Muscle of back (tissue), 11 donors: ENCODE measurements around the gene NDUFC2. TPM values are rescaled to one million over a fixed set of nuclear protein-coding genes. Genes with fewer than 3 reads are reported as not detected.
A peak's percentile ranks its signal among the peaks of the same experiment; 100 is the strongest.
"Not testable (repeated sequence)": the region's sequence is repeated elsewhere in the genome, so short reads cannot be mapped to it uniquely, and the experiment has no call there.

Source experiments
- DNase-seq, 3 donors: peaks; one replicate each; pipeline versions ENCODE4 v3.0.0 to v3.0.0-alpha.2; 2013
- polyA plus RNA-seq, 10 donors: library from polyadenylated mRNA; unstranded; fragments of 120-200 nt; gene quantifications; one replicate each; pipeline ENCODE4 v1.2.1, GENCODE V29; 2013; ENCODE audit not compliant: insufficient read length in 10 of 10

NDUFC2 gene
- polyA plus RNA-seq, 10 donors: 118 to 189 (median 155) TPM

- no peak for DNase-seq
These were observed 47.6 kb downstream of the NDUFC2 start for GRCh38 chr11:78032090-78032489.

- DNase-seq: no peak
These were observed 48.0 kb downstream of the NDUFC2 start for GRCh38 chr11:78031629-78032028.

DNA sequence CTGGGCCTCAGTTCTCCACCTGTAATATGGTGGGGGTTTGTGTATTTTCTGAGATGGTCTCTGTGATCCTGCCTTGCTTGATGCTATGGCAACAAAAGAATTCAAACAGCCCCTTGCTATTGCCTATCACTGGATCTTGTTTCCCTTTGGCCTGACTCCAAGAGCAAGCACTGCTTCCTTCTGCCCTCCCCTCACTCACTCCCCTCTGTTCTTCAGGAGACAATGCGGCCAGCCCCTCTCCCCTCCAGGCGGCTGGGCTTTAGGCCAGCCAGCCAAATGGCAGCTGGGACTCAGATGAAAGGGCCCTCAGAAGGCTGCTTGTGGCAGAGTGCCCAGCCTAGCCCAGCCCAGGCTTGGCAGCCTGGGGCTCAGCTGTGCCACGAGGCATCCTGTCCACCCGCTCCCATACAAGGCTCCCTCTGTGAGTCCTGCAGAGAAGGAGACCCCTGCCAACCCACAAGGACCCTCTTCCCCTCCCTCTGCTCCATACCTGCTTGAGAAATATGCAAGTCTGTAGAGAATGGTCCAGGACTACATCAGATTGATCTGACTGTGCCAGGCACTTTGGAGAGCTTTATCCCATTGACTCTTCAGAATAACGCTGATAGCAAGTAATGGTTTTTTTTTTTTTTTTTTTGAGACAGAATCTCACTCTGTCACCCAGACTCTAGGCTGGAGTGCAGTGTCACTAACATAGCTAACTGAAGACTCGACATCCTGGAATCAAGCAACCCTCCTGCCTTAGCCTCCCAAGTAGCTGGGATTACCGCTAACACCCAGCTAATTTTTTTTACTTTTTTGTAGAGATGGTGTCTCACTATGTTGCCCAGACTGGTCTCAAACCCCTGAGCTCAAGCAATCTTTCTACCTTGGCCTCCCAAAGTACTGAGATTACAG lies 49.0 kb downstream of the NDUFC2 start:
- peak; percentile 74 to 90 (median 85) for DNase-seq

- DNase-seq: not testable (repeated sequence)
These were observed 51.2 kb downstream of the NDUFC2 start for GRCh38 chr11:78028423-78028822.

- DNase-seq: no peak
These were observed 51.9 kb downstream of the NDUFC2 start for GRCh38 chr11:78027759-78028158.

DNA sequence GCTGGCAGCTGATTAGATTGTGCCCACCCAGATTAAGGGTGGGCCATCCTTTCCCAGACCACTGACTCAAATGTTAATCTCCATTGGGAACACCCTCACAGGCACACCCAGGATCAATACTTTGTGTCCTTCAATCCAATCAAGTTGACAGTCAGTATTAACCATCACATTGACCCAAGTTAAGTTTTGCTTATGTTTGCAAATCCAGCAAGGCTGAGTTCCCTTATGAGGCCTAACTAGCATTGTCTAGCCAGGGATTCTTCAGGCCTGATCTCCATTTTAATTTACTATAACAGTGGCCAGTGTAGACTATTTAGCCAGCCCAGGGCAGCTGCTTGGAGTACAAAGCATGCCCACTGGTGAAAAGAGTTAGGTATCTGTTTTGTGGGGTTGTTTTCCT lies 54.3 kb downstream of the NDUFC2 start:
- no peak for DNase-seq

DNA sequence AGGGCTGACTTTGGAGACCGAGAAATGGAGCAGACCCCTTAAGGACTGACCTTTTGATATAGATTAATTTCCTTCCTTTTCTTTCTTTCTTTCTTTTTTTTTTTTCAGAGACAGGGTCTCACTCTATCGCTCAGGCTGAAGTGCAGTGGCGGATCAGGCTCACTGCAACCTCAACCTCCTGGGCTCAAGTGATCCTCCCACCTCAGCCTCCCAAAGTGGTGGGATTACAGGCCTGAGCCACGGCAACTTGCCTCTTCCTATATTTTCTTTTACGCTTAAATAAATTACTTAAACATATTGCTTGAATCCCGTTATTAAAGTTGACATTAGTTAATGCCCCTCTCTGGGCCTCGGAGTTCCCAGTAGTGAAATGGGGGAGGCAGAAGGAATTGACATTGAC lies 56.2 kb downstream of the NDUFC2 start:
- no peak for DNase-seq

DNA sequence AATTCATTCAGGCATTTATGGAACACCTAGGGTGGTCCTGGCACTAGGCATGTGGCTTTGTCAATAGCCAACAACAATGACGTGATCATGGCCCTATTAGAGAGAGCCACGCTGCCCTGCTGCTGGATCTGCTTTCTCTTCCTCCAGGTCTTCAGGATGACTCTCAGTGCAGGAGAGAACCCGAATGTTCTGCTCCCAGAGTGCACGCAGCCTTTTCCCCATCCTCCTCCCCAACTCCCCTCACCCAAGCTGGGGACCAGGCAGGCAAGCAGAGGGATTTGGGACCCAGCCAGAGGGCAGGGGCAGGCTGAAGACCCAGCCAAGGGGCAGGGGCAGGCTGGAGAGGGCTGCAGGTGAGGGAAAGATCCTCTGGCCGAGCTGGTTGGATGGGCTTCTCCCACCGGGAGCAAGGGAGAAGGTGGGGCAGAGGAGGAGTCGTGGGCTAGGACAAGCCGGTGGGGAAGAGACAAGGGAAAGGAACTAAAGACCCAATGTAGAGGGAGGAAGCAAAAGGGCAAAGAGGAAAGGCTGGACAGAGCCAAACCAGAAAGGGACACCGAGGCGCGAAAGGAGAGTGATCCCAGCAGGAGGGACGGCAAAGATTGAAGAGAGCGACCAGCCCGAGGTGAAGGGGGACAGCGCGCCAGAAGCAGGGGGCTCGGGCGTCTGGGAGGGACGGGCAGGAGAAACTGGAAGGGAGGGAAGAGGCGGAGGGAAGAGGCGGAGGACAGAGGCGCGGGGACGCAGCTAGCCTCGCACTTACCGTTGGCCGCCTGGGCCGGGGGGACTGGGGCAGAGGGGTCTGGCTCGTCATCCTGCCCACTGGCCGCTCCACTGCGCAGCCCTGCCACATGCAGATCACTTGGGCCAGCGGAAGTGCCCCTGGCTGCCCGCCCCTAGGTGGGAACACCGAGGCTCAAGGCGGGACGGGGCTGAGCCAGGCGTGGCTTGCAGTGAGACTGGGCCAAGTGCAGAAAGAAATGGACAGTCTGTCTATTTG lies 57.0 kb downstream of the NDUFC2 start, which contains the start of gene KCTD14:
Gene KCTD14 (minus strand): TSS at position 880 of the 1,000 bp plus-strand sequence. CDS start 27 bp downstream, at position 853.
- DNase-seq: peak in 1 of 3 donors; percentile 70

DNA sequence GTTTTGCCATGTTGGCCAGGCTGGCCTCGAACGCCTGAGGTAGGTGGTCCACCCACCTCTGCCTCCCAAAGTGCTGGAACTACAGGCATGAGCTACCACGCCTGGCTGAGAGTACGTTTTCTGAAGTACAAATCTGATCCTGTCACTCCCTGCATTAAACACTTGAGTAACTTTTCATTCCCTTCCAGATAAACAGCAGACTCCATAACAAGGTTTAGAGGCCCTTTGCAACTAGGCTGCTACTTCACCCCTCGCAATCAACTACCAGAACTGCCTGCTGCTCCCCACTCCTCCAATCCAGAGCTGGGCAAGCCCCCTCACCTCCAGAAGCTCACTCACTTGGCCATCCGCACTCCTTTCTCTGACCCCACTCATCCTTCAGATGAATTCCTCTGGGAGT lies 58.1 kb downstream of the NDUFC2 start:
- DNase-seq: no peak

GRCh38 chr11:78020246-78020645 lies 59.4 kb downstream of the NDUFC2 start:
- no peak for DNase-seq

GRCh38 chr11:78019808-78020207 lies 59.9 kb downstream of the NDUFC2 start:
- DNase-seq: no peak

Other genes with a start within 250 kb of the NDUFC2 start
- gene INTS4, start 85.2 kb downstream of the NDUFC2 start, polyA plus RNA-seq: 10 to 100 TPM; 16.4 to 32.8 (median 25.3) TPM
- gene KCTD14, start 56.6 kb downstream of the NDUFC2 start, polyA plus RNA-seq: 1 to 10 TPM in 8 of 10 donors, under 1 TPM in 2; 0.66 to 1.8 (median 1.4) TPM
- under 1 TPM in 9 of 10 donors, not detected in 1; 0.11 to 0.99 (median 0.17) TPM for gene THRSP, start 16.0 kb downstream of the NDUFC2 start, polyA plus RNA-seq
- 10 to 100 TPM; 18.4 to 35.3 (median 25.6) TPM for gene ALG8, start 59.8 kb upstream of the NDUFC2 start, polyA plus RNA-seq
- 1 to 10 TPM; 5.9 to 7.4 (median 6.7) TPM for gene KCTD21, start 108.8 kb upstream of the NDUFC2 start, polyA plus RNA-seq
- gene USP35, start 109.1 kb upstream of the NDUFC2 start, polyA plus RNA-seq: 1 to 10 TPM; 2.9 to 5.6 (median 4.1) TPM